ENCODE measurements around the gene POLE2.
A peak's percentile ranks its signal among the peaks of the same experiment; 100 is the strongest.

- TF ChIP-seq USF1 (IDR thresholded peaks at IDR 0.05) (no peak), CEBPB (IDR thresholded peaks at IDR 0.05) (no peak), ZBTB7A (IDR thresholded peaks at IDR 0.05; ENCODE audit: low read depth) (no peak), CREB1 (IDR thresholded peaks at IDR 0.05; ENCODE audit: low read depth) (no peak), EP300 (IDR thresholded peaks at IDR 0.05; ENCODE audit: borderline replicate concordance) (no peak)
- TF ChIP-seq, protein P1, sequence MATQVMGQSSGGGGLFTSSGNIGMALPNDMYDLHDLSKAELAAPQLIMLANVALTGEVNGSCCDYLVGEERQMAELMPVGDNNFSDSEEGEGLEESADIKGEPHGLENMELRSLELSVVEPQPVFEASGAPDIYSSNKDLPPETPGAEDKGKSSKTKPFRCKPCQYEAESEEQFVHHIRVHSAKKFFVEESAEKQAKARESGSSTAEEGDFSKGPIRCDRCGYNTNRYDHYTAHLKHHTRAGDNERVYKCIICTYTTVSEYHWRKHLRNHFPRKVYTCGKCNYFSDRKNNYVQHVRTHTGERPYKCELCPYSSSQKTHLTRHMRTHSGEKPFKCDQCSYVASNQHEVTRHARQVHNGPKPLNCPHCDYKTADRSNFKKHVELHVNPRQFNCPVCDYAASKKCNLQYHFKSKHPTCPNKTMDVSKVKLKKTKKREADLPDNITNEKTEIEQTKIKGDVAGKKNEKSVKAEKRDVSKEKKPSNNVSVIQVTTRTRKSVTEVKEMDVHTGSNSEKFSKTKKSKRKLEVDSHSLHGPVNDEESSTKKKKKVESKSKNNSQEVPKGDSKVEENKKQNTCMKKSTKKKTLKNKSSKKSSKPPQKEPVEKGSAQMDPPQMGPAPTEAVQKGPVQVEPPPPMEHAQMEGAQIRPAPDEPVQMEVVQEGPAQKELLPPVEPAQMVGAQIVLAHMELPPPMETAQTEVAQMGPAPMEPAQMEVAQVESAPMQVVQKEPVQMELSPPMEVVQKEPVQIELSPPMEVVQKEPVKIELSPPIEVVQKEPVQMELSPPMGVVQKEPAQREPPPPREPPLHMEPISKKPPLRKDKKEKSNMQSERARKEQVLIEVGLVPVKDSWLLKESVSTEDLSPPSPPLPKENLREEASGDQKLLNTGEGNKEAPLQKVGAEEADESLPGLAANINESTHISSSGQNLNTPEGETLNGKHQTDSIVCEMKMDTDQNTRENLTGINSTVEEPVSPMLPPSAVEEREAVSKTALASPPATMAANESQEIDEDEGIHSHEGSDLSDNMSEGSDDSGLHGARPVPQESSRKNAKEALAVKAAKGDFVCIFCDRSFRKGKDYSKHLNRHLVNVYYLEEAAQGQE (IDR thresholded peaks at IDR 0.05; ENCODE audit: low read depth) = no peak
- TF ChIP-seq, protein P2, sequence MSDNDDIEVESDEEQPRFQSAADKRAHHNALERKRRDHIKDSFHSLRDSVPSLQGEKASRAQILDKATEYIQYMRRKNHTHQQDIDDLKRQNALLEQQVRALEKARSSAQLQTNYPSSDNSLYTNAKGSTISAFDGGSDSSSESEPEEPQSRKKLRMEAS (IDR thresholded peaks at IDR 0.05) = peak; percentile 95
These were observed at the start of gene POLE2 for GRCh38 chr14:49687942-49688700.
